GM08714 (cell line): ENCODE results near the gene DDX43.
"Not testable (repeated sequence)": the region's sequence is repeated elsewhere in the genome, so short reads cannot be mapped to it uniquely, and the experiment has no call there.

ENCODE experiments used
- H3K4me3 ChIP-seq: fragments of 200-500 bp; sonication (Bioruptor generic); 2 replicates; pipeline ENCODE4 v1.5.1; 2014; ENCODE audit warnings: mild to moderate bottlenecking, low read length, inconsistent platforms
- ZNF274 ChIP-seq: IDR thresholded peaks from 2 replicates; pipeline ENCODE4 v1.6.1; 2012; ENCODE audit warnings: mild to moderate bottlenecking, low read depth, low read length

The DDX43 gene

DNA sequence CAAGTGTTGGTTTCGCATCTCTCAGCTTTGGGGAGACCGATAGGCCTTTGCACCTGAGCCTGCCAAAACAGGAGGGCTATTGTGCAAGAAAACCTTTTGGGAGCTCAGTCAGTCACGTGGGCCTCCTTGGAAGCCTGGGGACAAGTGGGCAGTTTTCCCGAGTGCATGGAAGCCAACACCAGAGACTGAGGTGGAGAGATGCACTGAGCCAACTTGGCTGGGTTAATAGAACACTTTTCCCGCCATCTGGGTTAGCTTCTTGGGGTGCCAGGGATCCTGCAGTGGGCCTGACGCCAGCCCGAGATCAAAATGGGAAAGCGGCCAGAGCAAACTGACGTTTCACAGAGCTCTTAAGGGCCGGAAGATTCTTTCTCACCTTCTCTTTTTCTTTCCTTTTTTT, 22.1 kb upstream of the DDX43 start:
- H3K4me3 ChIP-seq, result no peak overlapping the region
- no peak for TF ChIP-seq ZNF274

DNA sequence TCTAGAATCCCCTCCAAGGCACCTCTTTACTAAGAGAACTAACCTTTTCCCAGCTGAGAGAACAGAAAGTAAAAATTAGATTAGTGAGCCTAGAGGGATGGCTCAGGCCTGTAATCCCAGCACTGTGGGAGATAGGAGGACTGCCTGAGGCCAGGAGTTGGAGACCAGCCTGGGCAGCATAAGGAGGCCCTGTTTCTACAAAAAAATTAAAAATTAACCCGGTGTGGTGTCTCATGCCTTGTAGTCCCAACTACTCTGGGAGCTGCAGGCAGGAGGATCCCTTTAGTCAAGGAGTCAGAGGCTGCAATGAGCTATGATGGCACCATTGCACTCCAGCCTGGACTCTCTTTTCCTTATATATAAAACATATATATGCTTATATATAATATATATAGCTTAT, 19.4 kb upstream of the DDX43 start:
- H3K4me3 ChIP-seq, result no peak overlapping the region
- TF ChIP-seq ZNF274, result no peak

DNA sequence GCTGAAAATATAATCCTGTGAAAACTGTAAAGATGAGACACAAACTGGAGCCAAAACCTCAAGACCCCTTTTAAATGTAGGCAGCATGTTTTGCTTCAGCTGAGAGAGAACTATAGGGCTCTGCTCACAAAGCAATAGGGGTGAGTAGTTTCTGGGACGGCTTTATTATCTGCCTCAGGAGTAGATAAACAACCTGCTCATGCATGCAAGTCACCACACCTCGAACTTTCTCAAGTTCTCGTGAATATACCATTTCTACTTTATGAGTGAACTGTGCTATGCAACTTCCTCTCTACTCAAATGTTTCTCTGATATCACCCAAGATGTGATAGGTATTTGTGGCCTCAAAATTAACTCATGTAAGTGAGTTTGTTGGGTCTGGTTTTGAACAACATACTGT, 17.4 kb upstream of the DDX43 start:
- no peak for TF ChIP-seq ZNF274
- H3K4me3 ChIP-seq, result no peak overlapping the region

DNA sequence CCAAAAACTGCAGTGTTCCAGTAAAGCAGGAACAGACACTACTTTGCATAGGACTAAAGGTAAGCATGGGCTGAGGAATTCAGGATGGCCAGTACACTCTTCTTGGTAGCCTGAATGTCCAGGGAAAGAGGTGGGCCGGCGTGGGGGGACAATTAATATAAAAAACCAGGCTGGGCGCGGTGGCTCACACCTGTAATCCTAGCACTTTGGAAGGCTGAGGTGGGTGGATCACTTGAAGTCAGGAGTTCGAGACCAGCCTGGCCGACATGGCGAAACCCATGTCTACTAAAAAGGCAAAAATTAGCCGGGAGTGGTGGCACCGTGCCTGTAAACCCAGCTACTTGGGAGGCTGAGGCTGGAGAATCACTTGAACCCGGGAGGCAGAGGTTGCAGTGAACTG, 13.1 kb upstream of the DDX43 start:
- not testable (repeated sequence) for H3K4me3 ChIP-seq

DNA sequence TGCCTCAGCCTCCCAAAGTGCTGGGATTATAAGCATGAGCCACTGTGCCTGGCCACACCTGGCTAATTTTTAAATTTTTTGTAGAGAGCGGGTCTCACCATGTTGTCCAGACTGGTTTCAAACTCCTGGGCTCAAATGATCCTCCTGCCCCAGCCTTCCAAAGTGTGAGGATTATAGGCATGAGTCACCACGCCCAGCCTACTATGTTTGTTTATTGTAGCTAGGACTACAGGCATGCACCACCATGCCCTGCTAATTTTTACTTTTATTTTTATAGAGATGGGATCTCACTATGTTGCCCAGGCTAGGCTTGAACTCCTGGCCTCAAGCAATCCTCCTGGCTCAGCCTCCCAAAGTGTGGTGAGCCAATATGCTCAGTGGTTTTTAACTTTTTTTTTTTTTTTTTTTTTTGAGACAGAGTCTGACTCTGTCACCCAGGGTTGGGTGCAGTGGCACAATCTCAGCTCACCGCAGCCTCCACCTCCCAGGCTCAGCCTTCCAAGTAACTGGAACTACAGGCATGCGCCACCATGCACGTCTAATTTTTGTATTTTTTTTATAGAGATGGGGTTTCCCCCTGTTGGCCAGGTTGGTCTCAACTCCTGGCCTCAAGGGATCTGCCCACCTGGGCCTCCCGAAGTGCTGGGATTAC, 12.0 kb upstream of the DDX43 start:
- TF ChIP-seq ZNF274, result no peak

DNA sequence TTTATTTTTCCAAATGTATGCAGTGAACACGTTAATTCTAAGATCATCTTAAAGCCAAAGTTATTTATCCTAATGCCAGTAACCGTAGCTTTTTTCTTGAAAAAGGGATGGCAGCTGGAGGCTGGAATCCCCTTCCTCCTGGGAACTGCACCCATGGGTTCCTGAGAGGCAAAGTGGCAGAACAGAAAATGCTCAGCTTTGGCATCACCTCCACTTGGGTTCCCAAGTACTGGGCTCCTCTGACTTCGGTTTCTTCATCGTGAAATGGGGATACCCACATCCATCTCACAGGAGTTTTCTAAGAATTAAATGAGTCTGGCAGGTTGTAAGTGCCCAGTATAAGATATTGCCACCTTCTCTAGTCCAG, 6.2 kb upstream of the DDX43 start:
- TF ChIP-seq ZNF274, result no peak
- H3K4me3 ChIP-seq, result peak overlapping the region; percentile 59; the same call in 1 of the 2 replicates

More for the DNA sequence above, 12.0 kb upstream of the DDX43 start:
- no peak overlapping the region for H3K4me3 ChIP-seq

DNA sequence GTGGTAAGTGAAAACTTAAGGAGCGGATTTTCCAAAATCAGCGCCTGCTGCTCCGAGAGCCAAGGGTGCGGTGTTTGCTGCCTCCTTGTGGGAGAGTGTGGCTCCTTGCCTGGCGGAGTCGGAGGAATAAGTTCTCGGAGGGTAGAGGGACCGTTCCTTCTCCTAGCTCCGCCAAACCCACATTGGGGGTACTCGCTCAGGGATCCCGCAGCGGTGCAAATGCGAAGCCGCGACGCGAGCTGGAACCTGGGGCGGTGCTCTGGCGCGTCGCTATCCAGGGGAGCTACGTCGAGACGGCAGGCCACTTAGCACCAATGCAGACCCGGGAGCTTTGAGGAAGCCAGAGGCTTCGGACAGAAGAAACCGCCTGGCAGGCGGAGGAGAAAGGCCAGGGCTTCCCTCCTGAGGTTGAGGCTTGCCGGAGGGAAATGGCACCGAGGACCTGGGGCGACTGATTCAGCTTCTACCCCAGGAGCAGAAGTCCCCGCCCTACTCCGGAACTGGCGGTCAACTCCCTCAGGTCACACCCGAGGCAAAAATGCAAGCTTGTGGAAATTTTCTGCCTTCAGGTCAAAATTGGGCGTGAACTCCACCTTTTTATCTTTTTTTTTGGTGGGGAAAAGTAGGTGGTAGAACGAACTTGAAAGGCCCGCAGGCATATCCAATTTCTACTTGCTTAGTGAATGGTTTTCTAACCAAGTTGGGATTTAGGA, 5.7 kb upstream of the DDX43 start:
- peak overlapping the region; percentile 59; the same call in 1 of the 2 replicates for H3K4me3 ChIP-seq
- TF ChIP-seq ZNF274, result no peak

DNA sequence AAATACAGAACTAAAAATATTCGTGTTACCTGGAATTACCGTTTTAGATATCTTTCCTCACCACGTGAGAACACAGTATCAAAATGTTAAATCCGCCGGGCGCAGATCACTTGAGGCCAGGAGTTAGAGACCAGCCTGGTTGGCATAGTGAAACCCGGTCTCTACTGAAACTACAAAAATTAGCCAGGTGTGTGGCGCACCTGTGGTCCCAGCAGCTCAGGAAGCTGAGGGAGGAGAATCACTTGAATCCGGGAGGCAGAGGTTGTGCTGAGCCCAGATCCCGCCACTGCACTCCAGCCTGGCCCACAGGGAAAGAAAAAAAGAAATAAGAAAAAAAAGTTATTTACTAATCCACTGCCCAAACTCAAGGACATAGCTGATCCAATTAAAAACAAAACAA, 4.8 kb upstream of the DDX43 start:
- H3K4me3 ChIP-seq, result no peak overlapping the region
- no peak for TF ChIP-seq ZNF274

DNA sequence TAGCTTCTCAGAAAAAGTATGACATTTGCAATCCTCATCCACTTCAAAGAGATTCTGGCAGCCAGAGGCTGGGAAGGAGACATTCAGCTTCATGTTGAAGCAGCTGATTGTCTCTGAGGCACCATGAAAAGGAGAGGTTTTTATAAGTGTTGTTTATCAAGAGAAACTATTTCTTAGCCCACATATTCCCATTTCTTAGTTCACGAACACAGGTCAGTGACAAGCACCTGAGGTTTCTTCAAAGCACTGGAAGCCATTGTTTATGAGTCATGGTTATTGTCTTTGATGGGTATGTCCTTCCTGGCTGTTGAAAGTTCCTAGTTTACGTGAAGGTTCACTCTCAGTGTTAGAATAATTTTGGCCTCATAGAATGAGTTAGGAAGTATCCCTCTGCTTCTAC, 3.0 kb upstream of the DDX43 start:
- TF ChIP-seq ZNF274, result no peak
- H3K4me3 ChIP-seq, result no peak overlapping the region

DNA sequence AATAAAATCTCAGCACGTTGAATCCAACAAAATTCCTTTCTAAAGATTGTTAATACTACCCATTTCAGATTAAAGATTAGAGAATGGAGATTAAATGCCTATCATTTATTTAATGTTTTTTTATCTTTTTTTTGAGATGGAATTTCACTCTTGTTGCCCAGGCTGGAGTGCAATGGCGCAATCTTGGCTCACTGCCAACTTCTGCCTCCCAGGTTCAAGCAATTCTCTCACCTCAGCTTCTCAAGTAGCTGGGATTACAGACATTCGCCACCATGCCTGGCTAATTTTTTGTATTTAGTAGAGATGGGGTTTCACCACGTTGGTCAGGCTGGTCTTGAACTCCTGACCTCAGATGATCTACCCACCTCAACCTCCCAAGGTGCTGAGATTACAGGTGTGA, 2.4 kb upstream of the DDX43 start:
- H3K4me3 ChIP-seq, result not testable (repeated sequence)

DNA sequence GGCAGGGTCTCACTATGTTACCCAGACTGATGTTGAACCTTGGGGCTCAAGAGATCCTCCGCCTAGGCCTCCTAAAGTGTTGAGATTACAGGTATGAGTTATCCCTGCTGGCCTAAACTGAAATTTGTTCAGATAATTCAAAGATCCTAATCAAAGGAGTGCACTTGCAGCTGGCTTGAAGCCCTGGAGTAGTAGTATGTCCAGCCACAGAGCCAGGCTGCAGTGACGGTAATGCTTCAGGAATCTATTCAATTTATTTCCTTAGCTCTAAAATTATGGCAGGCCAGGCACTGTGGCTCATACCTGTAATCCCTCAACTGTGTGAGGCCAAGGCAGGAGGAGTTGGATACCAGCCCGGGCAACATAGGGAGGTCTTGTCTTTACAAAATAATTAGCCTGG, 1.4 kb upstream of the DDX43 start:
- no peak for TF ChIP-seq ZNF274
- no peak overlapping the region for H3K4me3 ChIP-seq

DNA sequence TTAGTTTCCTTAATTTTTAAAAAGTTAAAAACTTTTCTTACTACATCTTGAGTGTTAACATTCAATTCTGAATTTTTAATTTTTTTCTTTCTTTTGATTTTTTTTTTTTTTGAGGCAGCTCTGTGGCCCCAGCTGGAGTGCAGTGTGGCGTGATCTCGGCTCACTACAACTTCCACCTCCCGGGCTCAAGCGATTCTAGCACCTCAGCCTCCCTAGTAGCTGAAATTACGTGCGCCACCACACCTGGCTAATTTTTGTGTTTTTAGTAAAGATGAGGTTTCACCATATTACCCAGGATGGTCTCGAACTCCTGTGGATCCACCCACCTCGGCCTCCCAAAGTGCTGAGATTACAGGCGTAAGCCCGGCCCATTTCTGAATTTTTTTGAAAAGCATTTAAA, 1.2 kb downstream of the DDX43 start:
- no peak for TF ChIP-seq ZNF274
- no peak overlapping the region for H3K4me3 ChIP-seq

DNA sequence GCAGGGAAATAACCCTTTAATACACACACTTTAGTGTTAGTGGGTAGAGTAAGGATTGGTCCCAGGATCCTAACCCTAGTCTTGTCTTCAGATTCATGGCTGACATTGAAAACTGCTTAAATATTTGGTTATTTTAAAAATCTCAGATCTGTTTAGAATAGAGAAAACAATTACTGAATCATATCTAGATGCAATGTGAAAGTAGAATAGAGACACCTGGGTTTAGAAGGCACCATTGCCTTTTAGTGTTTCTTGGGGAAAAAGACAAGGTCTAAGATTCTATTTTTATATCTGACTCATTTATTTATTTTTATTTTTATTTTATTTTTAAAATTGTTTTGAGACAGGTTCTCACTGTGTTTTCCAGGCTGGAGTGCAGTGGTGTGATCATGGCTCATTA, 6.0 kb downstream of the DDX43 start:
- no peak overlapping the region for H3K4me3 ChIP-seq
- TF ChIP-seq ZNF274, result no peak

DNA sequence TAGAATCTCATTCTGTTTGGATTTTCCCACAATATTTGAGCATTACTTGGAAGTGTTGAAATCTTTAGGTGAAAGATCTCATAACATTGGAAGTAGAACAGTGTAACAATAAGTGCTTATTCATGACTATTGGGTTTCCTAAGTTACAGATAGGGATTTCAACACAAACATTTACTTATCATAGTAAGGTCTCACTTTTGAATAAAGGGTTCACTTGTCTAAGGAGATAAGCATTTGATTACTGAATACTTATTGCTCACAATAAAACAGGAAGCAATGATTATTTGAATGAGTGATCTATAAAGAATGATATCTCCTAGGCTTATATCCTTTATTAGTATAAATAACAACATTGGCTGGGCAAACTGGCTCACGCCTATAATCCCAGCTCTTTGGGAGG, 14.8 kb downstream of the DDX43 start:
- no peak overlapping the region for H3K4me3 ChIP-seq

DNA sequence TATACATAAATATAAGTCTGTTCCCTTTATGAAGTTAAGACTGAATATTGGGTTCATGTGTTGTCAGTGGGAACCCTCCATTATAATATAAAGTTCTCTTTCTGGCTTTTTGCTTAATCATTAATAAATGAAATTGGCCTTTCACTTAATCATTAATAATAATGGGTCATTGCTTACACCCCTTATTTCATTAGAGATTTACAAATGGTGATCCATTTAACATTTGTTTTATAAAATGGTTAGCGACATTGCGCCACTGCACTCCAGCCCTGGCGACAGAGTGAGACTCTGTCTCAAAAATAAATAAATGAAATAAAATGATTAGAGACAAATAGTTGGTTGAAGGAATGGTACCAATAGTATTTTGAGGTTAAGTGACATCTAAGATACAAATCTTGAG, 18.5 kb downstream of the DDX43 start:
- no peak overlapping the region for H3K4me3 ChIP-seq
- TF ChIP-seq ZNF274, result no peak

More for the DNA sequence above, 14.8 kb downstream of the DDX43 start:
- TF ChIP-seq ZNF274, result no peak

DNA sequence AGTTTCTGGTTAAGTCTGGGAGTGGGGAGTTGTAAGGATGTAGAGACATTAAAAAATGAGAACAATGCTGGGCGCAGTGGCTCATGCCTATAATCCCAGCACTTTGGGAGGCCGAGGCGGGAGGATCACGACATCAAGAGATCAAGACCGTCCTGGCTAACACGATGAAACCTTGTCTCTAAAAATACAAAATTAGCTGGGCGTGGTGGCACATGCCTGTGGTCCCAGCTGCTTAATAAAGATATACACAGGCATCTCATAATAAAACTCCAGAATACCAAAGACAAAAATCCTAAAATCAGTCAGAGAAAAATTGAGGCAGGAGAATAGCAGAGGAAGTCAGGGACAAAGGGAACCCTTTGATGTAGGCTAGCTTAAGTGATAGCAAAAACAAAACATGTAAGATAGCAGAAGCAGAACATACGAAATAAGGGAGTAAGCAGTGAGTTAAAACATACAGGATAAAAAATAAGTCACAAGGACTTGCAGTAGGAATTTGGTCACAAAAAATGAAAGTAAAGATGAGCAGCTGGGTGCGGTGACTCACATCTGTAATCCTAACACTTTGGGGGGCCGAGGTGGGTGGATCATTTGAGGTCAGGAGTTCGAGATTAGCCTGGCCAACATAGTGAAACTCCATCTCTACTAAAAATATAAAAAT, 23.6 kb downstream of the DDX43 start:
- no peak overlapping the region for H3K4me3 ChIP-seq
- no peak for TF ChIP-seq ZNF274
